NCI-H2107 treated with DMSO at 0.1 percent for 48 hours (cell line): Measurements from ENCODE around the gene XPO4.

Experiments
- DNase-seq: peaks from one replicate; lab custom pipeline; 2025; ENCODE audit not compliant: unreplicated experiment; lab: John Stamatoyannopoulos, UW

XPO4 gene

DNA sequence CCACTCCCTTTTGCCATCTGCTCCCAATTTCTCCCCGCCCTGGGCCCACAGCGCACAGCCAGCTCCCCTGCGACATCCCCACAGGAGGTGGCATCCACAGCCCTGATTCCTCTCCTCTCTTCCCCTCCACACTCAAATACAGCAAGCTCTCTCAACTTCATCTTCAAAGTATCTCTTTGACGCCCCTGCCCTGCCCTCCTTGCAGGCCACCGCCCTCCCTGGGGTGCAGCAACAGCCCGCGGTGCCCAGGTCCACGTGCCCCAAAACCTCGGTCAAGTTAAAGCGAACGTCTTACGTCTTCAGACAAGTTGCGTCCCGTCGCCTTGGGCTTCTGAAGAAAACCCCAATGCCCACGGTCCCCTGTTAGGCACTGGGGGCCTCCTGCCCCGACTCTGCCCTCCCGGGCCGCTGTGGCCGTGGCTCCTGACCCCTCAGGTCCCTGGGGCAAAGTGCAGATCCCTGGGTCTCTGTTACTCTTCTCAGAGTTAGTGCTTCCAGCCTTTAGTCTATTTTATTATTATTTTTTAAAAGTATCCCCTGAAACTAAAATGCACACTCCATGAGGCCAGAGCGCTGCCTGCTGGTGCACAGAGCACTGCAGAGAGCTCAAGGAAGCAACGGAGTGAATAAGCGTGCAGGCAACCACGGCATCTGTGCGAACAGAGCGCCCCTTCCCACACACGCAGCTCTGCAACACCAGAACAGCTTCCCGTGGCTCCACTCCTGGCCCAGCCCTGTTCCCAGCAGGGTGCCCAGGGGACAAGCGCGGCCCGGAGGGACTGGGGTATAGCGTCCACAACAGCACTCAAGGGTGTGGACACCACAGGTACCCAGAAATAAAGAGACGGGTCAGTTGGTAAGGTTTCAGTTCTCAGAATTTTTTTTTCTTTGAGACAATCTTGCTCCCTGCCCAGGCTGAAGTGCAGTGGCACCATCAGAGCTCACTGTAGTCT lies 172.6 kb downstream of the XPO4 start:
- DNase-seq = no peak

- no peak for DNase-seq
Measured at GRCh38 chr13:20728579-20729311, 173.8 kb downstream of the XPO4 start.

DNA sequence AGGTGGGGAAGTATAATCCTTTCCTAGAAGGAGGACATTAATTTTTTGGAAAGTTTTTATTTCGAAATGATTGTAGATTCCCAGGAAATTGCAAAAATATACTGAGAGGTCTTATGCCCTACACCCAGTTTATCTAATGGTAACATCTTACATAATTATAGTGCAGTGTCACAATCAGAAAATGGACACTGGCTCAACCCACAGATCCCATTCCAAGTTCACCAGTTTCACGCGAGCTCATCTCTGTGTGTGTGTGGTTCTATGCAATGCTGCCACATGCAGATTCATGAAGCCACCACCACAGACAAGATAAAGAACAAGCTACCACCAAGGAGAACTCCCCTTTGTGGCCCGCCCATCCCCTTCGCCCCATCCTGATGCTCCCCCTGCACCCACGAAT lies 174.7 kb downstream of the XPO4 start:
- no peak for DNase-seq
